ELR (cell line): ENCODE results near the gene PSMB3.
A peak's percentile ranks its signal among the peaks of the same experiment; 100 is the strongest.

Source experiments
- DNase-seq: peaks from one replicate; pipeline ENCODE4 v3.0.0-alpha.2; 2015; ENCODE audit warnings: low read depth

The PSMB3 gene

DNA sequence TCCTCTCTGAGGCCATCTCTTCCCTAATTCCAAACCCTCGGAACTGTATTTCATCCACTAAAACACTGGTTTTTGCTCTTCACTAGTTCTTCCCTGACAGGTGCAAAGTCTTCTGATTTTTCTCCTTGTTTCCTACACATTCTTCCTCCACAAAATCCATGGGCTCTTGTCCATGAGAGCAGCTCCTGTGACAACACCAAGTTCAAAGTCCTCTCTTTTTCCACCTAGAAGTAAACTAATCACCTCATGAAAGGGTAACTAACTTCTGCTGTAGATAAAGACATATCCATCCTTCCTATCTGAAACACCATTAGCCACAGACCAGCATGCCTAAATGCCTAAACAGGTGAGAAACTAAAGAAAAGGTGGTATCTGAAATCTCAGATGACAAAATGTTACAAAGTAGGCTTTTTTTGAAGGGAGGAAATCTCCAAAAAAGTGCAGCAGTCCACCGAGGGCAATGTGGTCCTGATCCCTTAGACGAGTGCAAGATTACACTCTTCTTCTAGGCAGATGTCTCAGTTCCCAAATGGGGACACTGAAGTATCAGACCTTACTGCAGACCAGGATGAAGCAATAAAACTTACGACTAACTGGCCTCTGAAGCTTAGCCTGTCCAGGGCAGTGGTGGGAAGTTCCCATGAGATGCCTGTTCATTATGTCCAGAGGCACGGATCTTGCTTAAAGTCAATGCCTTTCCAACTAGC, 44.1 kb downstream of the PSMB3 start:
- no peak for DNase-seq

DNA sequence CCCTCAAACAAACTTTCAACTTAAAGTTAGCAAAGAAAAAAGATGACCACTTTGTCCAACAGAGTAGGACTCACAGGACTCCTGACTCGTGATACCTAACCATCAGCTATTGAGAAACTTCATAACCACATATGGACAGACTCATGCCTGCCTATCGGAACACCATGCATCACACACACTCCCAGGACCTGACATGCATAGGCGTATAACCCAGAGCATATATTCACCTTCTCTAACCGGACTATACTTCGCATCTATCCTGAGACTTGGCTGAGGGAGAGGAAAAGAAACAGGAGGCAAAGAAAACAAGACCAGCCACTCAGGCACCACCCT, 44.6 kb downstream of the PSMB3 start:
- DNase-seq: peak; percentile 48

DNA sequence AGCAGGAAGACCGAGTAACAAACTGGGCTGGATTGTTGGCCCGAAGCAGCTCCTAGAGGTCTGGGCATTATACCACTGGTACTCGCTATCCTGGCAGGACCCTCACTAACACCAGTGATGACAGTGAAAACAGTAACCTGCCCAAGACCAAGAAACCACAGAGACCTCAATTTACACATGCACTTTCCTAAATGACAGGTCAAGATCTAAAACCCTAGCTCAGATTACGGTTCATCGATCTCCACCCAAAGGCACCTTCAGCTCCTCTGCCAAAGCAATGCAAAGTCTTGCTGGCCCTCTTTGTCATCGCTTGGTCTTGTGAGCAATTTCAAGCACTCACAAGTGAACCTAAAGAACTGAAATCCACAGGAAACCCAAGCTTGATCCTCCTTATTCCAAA, 45.3 kb downstream of the PSMB3 start:
- DNase-seq: no peak

DNA sequence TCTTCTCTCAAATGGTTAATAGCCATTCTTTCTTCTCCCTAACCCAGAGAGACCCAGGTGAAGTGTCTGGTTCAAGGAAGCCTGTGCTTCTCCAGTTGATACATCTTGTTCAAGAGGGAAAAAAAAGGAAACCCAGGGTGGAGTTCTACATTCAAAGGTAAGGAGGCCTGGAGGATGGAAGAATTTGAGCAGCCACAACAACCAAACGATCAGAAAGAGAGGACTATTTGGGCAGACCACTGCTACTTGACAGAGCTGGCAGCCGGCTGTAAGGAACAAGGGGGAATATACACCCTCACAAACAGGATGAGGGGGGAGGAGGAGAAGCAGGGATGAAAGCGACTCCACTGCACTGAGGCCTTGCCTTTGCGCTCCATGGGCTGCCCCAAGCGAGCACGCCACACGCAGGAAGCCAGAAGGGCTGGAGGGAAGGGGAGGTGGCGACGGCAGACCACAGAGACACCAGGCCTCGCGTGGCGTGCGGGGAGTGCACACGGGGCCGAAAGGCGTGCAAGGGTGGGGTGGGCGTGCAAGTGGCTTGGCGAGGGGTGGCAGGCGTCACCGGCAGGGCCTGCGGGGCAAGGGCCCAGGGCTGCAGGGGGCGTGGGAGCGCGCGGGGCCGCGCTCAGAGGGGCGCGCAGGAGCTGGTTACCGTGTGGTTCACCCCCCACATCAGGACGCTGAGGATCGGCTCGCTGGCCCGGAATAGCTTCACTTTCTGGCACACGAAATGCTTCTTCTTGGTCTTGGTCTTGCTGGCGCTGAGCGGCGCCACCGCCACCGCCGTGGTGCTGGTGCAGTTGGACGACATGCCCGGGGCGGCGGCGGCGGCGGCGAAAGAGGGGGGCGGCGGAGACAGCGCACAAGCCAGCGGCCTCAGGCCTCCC, 46.3 kb downstream of the PSMB3 start:
- peak; percentile 63 for DNase-seq

DNA sequence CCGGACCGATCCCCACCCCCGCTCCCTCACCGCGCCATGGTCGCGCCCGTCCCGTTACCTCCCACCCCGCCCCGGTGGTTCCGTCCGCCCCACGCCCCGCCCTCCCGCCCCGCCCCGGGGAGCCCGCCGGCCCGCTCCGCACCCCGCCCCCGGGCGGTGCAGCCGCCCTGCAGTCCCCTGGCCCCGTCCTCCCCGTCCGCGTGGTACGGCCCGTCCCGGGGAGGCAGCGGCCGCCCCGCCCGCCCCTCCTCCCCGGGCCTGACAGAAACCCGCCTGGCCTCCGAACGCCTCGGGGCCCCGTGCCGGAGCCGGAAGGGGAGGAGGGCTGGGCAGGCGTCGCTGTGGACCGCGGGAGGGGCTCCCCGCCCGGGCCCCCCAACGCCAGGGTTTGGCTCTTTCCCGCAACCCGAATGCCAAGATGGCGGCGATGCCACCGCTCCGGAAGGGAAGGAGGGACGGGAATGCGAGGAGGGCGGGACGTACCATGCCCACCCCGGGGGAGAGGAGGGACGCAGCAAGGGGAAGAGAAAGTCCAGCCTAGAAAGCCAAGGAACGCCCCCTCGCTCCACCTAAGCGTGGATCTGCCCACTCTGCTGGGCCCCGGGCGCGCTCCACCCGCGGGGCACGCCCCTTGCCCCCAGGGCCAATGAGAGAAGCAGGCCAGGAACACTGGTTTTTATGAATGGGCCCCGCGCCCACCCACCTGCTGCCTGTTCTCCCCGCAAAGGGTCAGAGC, 47.1 kb downstream of the PSMB3 start, which contains the start of gene PIP4K2B:
Gene PIP4K2B (minus strand): TSS at position 56 of the 736 bp plus-strand sequence. CDS start 132 bp downstream, outside the sequence.
- peak; percentile 99 for DNase-seq

DNA sequence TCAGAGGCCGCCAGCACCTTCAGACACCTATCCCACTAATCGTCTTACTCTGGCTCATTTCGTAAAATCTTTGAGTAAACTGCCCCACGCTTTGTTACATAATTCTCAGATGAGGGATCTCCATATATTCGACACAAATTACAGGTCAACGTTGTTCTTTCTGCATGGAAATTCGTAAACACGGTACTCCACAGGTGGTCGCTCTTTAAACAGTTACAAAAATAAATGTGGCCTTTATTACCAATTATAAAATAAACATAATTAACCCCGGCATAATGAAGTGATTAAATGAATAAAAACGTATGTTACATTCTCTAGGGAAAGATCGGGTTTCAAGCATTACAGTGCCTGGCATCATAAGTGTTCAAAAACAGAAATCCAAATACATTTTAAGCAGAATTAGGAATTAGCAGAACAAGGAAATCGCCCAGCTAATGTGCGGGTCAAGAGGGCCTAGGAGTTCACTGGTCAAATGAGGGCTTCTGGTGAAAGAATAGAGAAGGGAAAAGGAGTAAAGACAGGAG, 47.8 kb downstream of the PSMB3 start:
- no peak for DNase-seq

DNA sequence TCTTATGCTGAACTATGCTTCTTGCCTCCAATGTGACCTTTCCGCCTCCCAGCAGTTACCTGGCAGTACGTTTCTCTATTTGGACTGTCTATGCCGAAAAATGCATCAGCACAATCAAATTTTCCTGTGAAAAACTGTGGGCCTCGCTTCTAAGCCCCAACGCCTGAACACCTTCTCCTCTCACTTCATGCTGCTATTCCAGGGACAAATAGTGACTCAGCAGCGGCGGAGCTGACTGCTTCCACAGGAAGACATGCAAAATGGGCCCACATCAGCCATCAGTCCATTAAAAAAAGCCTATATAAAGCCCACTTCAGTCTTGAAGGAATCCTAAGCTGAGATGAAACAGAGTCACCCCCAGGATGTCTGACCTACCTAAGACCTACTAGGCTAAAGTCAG, 57.3 kb downstream of the PSMB3 start:
- DNase-seq: no peak
